ENCODE measurements around the gene MCTP2. TPM values are rescaled to one million over a fixed set of nuclear protein-coding genes. Genes with fewer than 3 reads are reported as not detected.

The MCTP2 gene
- total and polyA plus RNA-seq, 9 of the 15 experiments (the other 6 are each of a cell fraction or from before 2014, with no cell fraction given), result 0.07 TPM; not detected in 8

- FAIRE-seq (no peak), ATAC-seq (no peak), DNase-seq (ENCODE audit: extremely low read depth in 1 of 4, low spot score in 3 of 4) (peak in 1 of 4 experiments; percentile 1)
- TF ChIP-seq MXD1 (CRISPR knock-in tag; IDR thresholded peaks at IDR 0.05; ENCODE audit: borderline replicate concordance, poor library complexity, severe bottlenecking), result no peak
- no peak for TF ChIP-seq NCOR1 (IDR thresholded peaks at IDR 0.05)
- no peak for TF ChIP-seq E2F6 (IDR thresholded peaks at IDR 0.05; ENCODE audit: borderline replicate concordance in 1 of 2, extremely low read depth in 1 of 2, insufficient read depth in 1 of 2, insufficient read length in 1 of 2, low read depth in 1 of 2, low read length in 1 of 2, poor library complexity in 1 of 2, severe bottlenecking in 1 of 2)
- TF ChIP-seq RAD21 (CRISPR knock-in tag; conservative IDR thresholded peaks at IDR 0.05 in 1 of 2, IDR thresholded peaks at IDR 0.05 in 1 of 2), result peak in 1 of 2 experiments; percentile 23; a peak in 1 of 4 replicates
- TF ChIP-seq, protein P1, sequence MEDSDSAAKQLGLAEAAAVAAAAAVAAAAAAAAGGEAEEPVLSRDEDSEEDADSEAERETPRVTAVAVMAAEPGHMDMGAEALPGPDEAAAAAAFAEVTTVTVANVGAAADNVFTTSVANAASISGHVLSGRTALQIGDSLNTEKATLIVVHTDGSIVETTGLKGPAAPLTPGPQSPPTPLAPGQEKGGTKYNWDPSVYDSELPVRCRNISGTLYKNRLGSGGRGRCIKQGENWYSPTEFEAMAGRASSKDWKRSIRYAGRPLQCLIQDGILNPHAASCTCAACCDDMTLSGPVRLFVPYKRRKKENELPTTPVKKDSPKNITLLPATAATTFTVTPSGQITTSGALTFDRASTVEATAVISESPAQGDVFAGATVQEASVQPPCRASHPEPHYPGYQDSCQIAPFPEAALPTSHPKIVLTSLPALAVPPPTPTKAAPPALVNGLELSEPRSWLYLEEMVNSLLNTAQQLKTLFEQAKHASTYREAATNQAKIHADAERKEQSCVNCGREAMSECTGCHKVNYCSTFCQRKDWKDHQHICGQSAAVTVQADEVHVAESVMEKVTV (CRISPR knock-in tag; IDR thresholded peaks at IDR 0.05), result peak; percentile 15; the same call in 1 of the 2 replicates
- no peak for TF ChIP-seq THAP7 (CRISPR knock-in tag; IDR thresholded peaks at IDR 0.05)
- no peak for TF ChIP-seq ZNF121 (CRISPR knock-in tag; conservative IDR thresholded peaks at IDR 0.05)
- TF ChIP-seq ZNF76 (CRISPR knock-in tag; IDR thresholded peaks at IDR 0.05; ENCODE audit: borderline replicate concordance), result no peak
- TF ChIP-seq, protein P2, sequence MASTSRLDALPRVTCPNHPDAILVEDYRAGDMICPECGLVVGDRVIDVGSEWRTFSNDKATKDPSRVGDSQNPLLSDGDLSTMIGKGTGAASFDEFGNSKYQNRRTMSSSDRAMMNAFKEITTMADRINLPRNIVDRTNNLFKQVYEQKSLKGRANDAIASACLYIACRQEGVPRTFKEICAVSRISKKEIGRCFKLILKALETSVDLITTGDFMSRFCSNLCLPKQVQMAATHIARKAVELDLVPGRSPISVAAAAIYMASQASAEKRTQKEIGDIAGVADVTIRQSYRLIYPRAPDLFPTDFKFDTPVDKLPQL (IDR thresholded peaks at IDR 0.05; ENCODE audit: extremely low read depth, insufficient read length), result no peak
- no peak for TF ChIP-seq MCM3 (IDR thresholded peaks at IDR 0.05)
- TF ChIP-seq RBM15 (IDR thresholded peaks at IDR 0.05; ENCODE audit: insufficient read depth, low read length), result no peak
- TF ChIP-seq, protein P3, sequence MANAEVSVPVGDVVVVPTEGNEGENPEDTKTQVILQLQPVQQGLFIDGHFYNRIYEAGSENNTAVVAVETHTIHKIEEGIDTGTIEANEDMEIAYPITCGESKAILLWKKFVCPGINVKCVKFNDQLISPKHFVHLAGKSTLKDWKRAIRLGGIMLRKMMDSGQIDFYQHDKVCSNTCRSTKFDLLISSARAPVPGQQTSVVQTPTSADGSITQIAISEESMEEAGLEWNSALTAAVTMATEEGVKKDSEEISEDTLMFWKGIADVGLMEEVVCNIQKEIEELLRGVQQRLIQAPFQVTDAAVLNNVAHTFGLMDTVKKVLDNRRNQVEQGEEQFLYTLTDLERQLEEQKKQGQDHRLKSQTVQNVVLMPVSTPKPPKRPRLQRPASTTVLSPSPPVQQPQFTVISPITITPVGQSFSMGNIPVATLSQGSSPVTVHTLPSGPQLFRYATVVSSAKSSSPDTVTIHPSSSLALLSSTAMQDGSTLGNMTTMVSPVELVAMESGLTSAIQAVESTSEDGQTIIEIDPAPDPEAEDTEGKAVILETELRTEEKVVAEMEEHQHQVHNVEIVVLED (CRISPR knock-in tag; IDR thresholded peaks at IDR 0.05), result no peak
- no peak for TF ChIP-seq NFYB (IDR thresholded peaks at IDR 0.05; ENCODE audit: extremely low read depth, insufficient read length)
- H4K20me1 ChIP-seq (replicated peaks; ENCODE audit: control insufficient read depth, insufficient read depth, low read length), result no peaks in the 10 kb centered on the region
- H3K4me1 ChIP-seq (replicated peaks in 1 of 2; ENCODE audit: control insufficient read depth in 2 of 2, insufficient read depth in 2 of 2, low read length in 2 of 2), result no peaks in the 10 kb centered on the region
- H3K79me2 ChIP-seq (ENCODE audit: control insufficient read depth, insufficient read depth, low read length), result no peaks in the 10 kb centered on the region
- WGBS (ENCODE audit: insufficient coverage, low coverage, missing lambda C conversion rate), result 0% methylated on average over 6 of the region's 6 CpGs
- BruUV-seq (replicated peaks), result no TSS peak
- no peak overlapping the region for H3K4me2 ChIP-seq (ENCODE audit: insufficient read depth, low read length)
- no peak overlapping the region for H3K27ac ChIP-seq (ENCODE audit: extremely low read depth, low read depth, low read length)
- no peak overlapping the region for H3K4me3 ChIP-seq
- CTCF ChIA-PET (ENCODE audit: low intra/inter-chr PET ratio), result no interaction called here
- H3K9me1 ChIP-seq (ENCODE audit: control insufficient read depth, insufficient read depth, low read length), result no peaks in the 10 kb centered on the region
- H2AFZ ChIP-seq (ENCODE audit: low read depth, low read length), result no peak overlapping the region
- no peak overlapping the region for H3K9ac ChIP-seq (ENCODE audit: insufficient read depth in 1 of 2, low read depth in 2 of 2, low read length in 2 of 2)
- in situ Hi-C loops (cut with MboI) (no loop called here), intact Hi-C loops (cut with micrococcal nuclease) (no loop called here)
- H3K36me3 ChIP-seq (ENCODE audit: control insufficient read depth, insufficient read depth, low read length), result no peaks in the 10 kb centered on the region
- H3K27me3 ChIP-seq (ENCODE audit: control insufficient read depth in 2 of 2, insufficient read depth in 2 of 2, low read length in 2 of 2), result no peaks in the 10 kb centered on the region
- POLR2A ChIA-PET, result no interaction called here
- no peaks in the 10 kb centered on the region for H3K9me3 ChIP-seq (replicated peaks; ENCODE audit: control insufficient read depth, insufficient read depth, low read depth, low read length)
Observed at GRCh38 chr15:94412979-94413746, 181.8 kb downstream of the MCTP2 start.

Data from K562 (cell line).